HL-60 (cell line): ENCODE data around the gene ITSN2.

ENCODE experiments used
- GABPA ChIP-seq: IDR thresholded peaks from 2 replicates; pipeline ENCODE4 v1.6.1; 2012; ENCODE audit warnings: low read depth
- POLR2AphosphoS5 ChIP-seq: IDR thresholded peaks from 2 replicates; pipeline ENCODE4 v1.6.1; 2012; ENCODE audit warnings: low read depth
- TF ChIP-seq, protein P1 (sequence below): IDR thresholded peaks from 2 replicates; pipeline ENCODE4 v1.6.1; 2012; ENCODE audit warnings: low read depth; ENCODE audit not compliant: insufficient replicate concordance
- TF ChIP-seq, protein P2 (sequence below): IDR thresholded peaks from one replicate; pipeline ENCODE4 v1.5.1; 2011; ENCODE audit warnings: low read length, control low read depth, inconsistent platforms; ENCODE audit not compliant: insufficient read depth

DNA sequence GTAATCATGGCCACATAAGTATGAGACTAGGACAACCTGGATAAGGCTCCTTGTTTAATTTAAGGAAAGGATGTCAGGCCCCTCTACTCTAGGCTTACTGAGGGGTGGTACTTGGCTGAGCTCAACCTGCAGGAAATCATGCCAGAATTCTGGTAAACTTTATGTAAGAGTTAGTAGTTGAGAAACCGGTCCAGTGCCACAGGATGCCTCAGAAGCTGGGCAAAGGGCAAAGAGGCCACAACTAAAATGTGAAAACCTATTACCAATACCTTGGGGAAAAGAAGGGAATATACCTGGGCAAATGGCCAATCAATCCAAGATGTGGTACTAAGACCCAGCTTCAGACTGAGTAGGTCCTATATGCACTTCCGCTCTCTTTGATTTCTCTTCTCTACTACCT lies 86.7 kb downstream of the ITSN2 start:
- TF ChIP-seq, protein P1, sequence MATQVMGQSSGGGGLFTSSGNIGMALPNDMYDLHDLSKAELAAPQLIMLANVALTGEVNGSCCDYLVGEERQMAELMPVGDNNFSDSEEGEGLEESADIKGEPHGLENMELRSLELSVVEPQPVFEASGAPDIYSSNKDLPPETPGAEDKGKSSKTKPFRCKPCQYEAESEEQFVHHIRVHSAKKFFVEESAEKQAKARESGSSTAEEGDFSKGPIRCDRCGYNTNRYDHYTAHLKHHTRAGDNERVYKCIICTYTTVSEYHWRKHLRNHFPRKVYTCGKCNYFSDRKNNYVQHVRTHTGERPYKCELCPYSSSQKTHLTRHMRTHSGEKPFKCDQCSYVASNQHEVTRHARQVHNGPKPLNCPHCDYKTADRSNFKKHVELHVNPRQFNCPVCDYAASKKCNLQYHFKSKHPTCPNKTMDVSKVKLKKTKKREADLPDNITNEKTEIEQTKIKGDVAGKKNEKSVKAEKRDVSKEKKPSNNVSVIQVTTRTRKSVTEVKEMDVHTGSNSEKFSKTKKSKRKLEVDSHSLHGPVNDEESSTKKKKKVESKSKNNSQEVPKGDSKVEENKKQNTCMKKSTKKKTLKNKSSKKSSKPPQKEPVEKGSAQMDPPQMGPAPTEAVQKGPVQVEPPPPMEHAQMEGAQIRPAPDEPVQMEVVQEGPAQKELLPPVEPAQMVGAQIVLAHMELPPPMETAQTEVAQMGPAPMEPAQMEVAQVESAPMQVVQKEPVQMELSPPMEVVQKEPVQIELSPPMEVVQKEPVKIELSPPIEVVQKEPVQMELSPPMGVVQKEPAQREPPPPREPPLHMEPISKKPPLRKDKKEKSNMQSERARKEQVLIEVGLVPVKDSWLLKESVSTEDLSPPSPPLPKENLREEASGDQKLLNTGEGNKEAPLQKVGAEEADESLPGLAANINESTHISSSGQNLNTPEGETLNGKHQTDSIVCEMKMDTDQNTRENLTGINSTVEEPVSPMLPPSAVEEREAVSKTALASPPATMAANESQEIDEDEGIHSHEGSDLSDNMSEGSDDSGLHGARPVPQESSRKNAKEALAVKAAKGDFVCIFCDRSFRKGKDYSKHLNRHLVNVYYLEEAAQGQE = no peak
- TF ChIP-seq GABPA (no peak), POLR2AphosphoS5 (no peak)
- TF ChIP-seq, protein P2, sequence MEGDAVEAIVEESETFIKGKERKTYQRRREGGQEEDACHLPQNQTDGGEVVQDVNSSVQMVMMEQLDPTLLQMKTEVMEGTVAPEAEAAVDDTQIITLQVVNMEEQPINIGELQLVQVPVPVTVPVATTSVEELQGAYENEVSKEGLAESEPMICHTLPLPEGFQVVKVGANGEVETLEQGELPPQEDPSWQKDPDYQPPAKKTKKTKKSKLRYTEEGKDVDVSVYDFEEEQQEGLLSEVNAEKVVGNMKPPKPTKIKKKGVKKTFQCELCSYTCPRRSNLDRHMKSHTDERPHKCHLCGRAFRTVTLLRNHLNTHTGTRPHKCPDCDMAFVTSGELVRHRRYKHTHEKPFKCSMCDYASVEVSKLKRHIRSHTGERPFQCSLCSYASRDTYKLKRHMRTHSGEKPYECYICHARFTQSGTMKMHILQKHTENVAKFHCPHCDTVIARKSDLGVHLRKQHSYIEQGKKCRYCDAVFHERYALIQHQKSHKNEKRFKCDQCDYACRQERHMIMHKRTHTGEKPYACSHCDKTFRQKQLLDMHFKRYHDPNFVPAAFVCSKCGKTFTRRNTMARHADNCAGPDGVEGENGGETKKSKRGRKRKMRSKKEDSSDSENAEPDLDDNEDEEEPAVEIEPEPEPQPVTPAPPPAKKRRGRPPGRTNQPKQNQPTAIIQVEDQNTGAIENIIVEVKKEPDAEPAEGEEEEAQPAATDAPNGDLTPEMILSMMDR = no peak
